ENCODE measurements around the gene IGSF23. TPM values are rescaled to one million over a fixed set of nuclear protein-coding genes. Genes with fewer than 3 reads are reported as not detected.
A peak's percentile ranks its signal among the peaks of the same experiment; 100 is the strongest.

Gene IGSF23
- total RNA-seq, 1 donor: not detected

DNA sequence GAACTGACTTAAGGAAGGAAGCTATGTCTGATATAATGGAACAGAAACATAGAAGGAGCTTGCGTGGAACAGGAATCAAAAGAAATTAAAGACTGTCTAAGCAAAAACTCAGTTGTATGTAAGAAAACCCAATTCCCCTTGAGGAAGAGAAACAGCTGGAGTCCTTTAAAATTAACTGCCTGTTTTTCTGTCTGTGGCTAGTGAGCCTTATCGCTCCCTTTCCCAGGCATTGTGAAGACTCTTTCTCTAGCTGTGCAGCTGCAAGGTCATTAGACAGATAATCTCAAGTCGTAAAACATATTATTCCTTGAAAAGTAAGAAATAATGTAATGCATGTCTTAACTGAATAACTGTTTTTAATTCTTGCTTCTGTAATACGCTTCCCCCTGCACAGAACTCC is 39.7 kb upstream of the IGSF23 start:
- Histone ChIP-seq H3K9me3 (ENCODE audit: low read depth, low read length) (no peaks in the 10 kb centered on the region), H2AFZ (ENCODE audit: low read length) (no peak overlapping the region)

DNA sequence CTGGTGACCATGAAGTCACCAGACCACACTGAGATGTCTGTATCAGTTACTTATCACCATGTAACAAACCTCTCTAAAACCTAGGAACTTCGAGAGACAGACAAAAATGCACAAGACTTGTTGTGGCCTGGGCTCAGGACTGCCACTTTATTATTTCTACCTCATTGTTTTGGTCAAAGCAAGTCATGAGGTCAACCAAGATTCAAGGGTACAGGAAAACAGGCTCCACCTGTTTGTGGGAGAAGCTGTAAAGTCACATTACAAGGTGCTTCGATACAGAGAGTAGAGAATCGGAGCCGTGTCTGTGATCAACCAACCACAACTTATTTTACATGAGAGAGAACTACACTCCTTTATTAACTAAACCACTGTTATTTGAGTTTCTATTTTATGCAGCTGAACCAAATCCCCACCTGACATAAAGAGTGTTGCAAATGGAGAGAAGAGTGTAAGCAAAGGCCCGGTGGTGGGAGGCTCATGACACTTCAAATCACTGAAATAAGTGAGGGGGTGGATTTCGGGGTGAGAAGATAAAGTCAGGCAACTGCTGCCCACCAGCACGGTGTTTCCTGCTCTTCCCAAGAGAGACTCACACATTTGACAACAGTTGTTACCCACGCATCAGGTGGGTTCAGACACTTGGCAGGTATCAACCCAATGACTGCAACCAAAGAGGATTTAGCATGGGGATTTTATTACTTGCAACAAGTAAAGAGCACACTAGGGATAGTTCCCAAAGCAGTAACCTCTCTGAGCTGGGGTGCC is 39.0 kb upstream of the IGSF23 start:
- Histone ChIP-seq H3K4me3 (ENCODE audit: insufficient read depth, low read length) (no peak overlapping the region), H3K36me3 (ENCODE audit: insufficient read depth, low read length) (no peaks in the 10 kb centered on the region), H4K20me1 (ENCODE audit: insufficient read depth, low read length) (no peaks in the 10 kb centered on the region), H3K27ac (ENCODE audit: low read depth, low read length) (no peak overlapping the region), H3K27me3 (ENCODE audit: insufficient read depth, low read length) (no peaks in the 10 kb centered on the region), H2AFZ (ENCODE audit: low read length) (no peak overlapping the region), H3K79me2 (ENCODE audit: insufficient read depth, low read length) (no peaks in the 10 kb centered on the region), H3K4me1 (ENCODE audit: insufficient read depth, low read length) (no peaks in the 10 kb centered on the region), H3K9me3 (ENCODE audit: low read depth, low read length) (no peaks in the 10 kb centered on the region), H3K4me2 (ENCODE audit: insufficient read depth, low read length) (no peak overlapping the region)
- DNase-seq (ENCODE audit: insufficient read length, low spot score, missing footprints): no peak
- TF ChIP-seq, protein P1, sequence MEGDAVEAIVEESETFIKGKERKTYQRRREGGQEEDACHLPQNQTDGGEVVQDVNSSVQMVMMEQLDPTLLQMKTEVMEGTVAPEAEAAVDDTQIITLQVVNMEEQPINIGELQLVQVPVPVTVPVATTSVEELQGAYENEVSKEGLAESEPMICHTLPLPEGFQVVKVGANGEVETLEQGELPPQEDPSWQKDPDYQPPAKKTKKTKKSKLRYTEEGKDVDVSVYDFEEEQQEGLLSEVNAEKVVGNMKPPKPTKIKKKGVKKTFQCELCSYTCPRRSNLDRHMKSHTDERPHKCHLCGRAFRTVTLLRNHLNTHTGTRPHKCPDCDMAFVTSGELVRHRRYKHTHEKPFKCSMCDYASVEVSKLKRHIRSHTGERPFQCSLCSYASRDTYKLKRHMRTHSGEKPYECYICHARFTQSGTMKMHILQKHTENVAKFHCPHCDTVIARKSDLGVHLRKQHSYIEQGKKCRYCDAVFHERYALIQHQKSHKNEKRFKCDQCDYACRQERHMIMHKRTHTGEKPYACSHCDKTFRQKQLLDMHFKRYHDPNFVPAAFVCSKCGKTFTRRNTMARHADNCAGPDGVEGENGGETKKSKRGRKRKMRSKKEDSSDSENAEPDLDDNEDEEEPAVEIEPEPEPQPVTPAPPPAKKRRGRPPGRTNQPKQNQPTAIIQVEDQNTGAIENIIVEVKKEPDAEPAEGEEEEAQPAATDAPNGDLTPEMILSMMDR (IDR thresholded peaks at IDR 0.05; ENCODE audit: extremely low read depth, low read depth, low read length): no peak

More for the DNA sequence above, 39.7 kb upstream of the IGSF23 start:
- Histone ChIP-seq H3K27ac (ENCODE audit: low read depth, low read length) (no peak overlapping the region), H4K20me1 (ENCODE audit: insufficient read depth, low read length) (no peaks in the 10 kb centered on the region), H3K4me1 (ENCODE audit: insufficient read depth, low read length) (no peaks in the 10 kb centered on the region), H3K4me3 (ENCODE audit: insufficient read depth, low read length) (no peak overlapping the region), H3K36me3 (ENCODE audit: insufficient read depth, low read length) (no peaks in the 10 kb centered on the region), H3K4me2 (ENCODE audit: insufficient read depth, low read length) (no peak overlapping the region), H3K79me2 (ENCODE audit: insufficient read depth, low read length) (no peaks in the 10 kb centered on the region), H3K27me3 (ENCODE audit: insufficient read depth, low read length) (no peaks in the 10 kb centered on the region)
- TF ChIP-seq, protein P1 (IDR thresholded peaks at IDR 0.05; ENCODE audit: extremely low read depth, low read depth, low read length): no peak
- no peak for DNase-seq (ENCODE audit: insufficient read length, low spot score, missing footprints)

DNA sequence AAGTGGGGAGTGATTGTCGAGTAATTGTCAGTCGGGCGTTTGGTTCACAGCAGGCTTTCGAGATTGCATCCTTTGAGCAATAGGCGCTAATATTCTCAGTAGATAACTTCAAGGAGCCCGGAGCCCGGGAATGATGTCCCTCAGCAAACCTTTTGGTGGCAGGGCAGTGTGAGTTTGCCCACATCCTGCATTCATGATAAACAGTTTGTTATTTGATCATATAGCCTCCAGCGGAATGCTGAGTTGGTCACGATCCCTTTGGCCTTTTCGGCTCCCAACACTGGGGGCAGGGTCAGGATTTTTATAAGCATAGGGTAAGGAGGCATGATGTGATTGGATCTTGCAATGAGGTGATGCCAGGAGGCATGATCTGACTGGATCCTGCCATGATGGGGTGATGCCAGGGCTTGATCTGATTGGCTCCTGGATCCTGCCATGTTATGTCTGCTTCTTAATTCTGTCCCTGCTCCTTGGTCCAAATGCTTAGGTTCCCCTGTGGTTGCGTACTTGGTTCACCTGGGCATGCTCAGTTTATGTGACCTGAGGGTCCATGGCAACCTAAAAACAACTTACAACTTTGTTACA is 38.2 kb upstream of the IGSF23 start:
- TF ChIP-seq, protein P1 (IDR thresholded peaks at IDR 0.05; ENCODE audit: extremely low read depth, low read depth, low read length): no peak
- H2AFZ ChIP-seq (ENCODE audit: low read length): no peak overlapping the region
- no peak overlapping the region for H3K27ac ChIP-seq (ENCODE audit: low read depth, low read length)
- no peaks in the 10 kb centered on the region for H3K9me3 ChIP-seq (ENCODE audit: low read depth, low read length)
- no peak overlapping the region for H3K4me3 ChIP-seq (ENCODE audit: insufficient read depth, low read length)
- no peaks in the 10 kb centered on the region for H3K36me3 ChIP-seq (ENCODE audit: insufficient read depth, low read length)
- H4K20me1 ChIP-seq (ENCODE audit: insufficient read depth, low read length): no peaks in the 10 kb centered on the region
- no peaks in the 10 kb centered on the region for H3K79me2 ChIP-seq (ENCODE audit: insufficient read depth, low read length)
- H3K27me3 ChIP-seq (ENCODE audit: insufficient read depth, low read length): no peaks in the 10 kb centered on the region
- DNase-seq (ENCODE audit: insufficient read length, low spot score, missing footprints): no peak
- H3K4me1 ChIP-seq (ENCODE audit: insufficient read depth, low read length): no peaks in the 10 kb centered on the region
- H3K4me2 ChIP-seq (ENCODE audit: insufficient read depth, low read length): no peak overlapping the region

DNA sequence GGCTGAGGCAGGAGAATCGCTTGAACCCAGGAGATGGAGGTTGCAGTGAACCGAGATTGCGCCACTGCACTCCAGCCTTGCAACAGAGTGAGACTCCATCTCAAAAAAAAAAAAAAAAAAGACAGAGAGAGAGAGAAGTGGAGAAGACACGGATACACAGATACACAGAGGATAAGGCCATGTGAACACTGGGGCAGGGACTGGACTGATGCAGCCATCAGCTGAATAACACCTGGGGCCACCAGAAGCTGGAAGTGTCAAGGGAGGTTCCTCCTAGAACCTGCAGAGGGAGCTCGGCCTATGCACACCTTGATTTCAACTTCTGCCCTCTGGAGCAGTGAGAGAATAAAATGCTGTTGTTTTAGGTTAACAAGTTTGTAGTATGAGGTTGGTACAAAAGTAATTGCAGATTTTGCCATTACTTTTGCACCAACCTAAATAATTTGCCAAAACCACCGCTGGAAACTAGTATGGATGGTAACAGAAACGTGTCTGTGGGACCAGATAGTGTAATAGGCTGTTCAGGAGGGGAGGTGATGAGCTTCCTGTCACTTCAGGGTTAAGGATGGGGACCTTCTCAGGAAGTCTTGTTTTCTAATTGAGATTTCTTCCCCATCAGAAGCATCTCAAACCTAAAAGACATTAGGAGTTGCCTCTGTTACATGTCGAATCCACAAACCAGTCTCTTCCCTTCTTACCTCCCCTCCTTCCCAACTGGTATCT is 36.4 kb upstream of the IGSF23 start:
- Histone ChIP-seq H3K4me1 (ENCODE audit: insufficient read depth, low read length) (no peaks in the 10 kb centered on the region), H3K9me3 (ENCODE audit: low read depth, low read length) (no peaks in the 10 kb centered on the region), H3K27ac (ENCODE audit: low read depth, low read length) (no peak overlapping the region), H3K79me2 (ENCODE audit: insufficient read depth, low read length) (no peaks in the 10 kb centered on the region), H3K27me3 (ENCODE audit: insufficient read depth, low read length) (no peaks in the 10 kb centered on the region), H3K4me3 (ENCODE audit: insufficient read depth, low read length) (no peak overlapping the region), H4K20me1 (ENCODE audit: insufficient read depth, low read length) (no peaks in the 10 kb centered on the region), H2AFZ (ENCODE audit: low read length) (no peak overlapping the region), H3K4me2 (ENCODE audit: insufficient read depth, low read length) (no peak overlapping the region), H3K36me3 (ENCODE audit: insufficient read depth, low read length) (no peaks in the 10 kb centered on the region)
- DNase-seq (ENCODE audit: insufficient read length, low spot score, missing footprints): no peak
- TF ChIP-seq, protein P1 (IDR thresholded peaks at IDR 0.05; ENCODE audit: extremely low read depth, low read depth, low read length): peak; percentile 54
